PC-3 (cell line): ENCODE measurements around the gene SLC12A5.

Experiments
- EZH2 ChIP-seq: fragments of 300-600 bp; sonication (generic); IDR thresholded peaks from one replicate; pipeline ENCODE4 v1.6.1; 2017; ENCODE audit warnings: antibody characterized with exemption, mild to moderate bottlenecking, low read length; ENCODE audit not compliant: unreplicated experiment
- EZH2phosphoT487 ChIP-seq: fragments of 300-600 bp; sonication (generic); IDR thresholded peaks from 2 replicates; pipeline ENCODE4 v1.6.1; 2018; ENCODE audit warnings: mild to moderate bottlenecking, antibody characterized with exemption, low read length, borderline replicate concordance
- TF ChIP-seq, protein P1 (sequence below): fragments of 300-600 bp; sonication (generic); conservative IDR thresholded peaks from 2 replicates; pipeline ENCODE4 v1.5.1; 2017; ENCODE audit warnings: antibody characterized with exemption, low read depth, mild to moderate bottlenecking, low read length

DNA sequence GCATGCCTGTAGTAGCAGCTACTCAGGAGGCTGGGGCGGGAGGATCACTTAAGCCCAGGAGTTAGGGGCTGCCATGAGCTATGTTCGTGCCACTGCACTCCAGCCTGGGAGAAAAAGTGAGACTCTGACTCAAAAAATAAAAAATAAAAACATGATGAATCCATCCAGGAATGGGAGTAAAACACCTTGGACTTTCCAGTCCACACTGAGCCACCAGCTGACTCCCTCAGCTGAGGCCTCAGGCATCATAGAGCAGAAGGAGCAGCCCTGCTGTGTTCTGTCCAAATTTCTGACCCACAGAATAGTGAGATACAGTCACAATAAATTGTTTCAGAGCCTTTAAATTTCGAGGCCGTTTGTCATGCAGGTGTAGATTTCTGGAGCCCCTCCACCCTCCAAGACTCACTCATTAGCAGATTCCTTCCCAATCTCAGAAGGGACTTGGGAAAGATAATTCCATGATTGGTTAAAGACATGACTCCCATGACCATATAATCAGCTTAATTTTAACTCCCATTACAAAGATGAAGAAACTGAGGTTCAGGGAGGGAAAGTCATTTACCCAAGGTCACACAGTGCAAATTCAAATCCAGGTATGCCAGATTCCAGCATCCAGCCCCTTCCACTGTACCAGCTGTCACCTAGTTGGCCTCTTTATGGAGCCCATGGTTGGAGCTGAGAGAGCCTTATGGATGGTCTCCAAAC is 29.3 kb upstream of the SLC12A5 start:
- TF ChIP-seq EZH2 = no peak
- TF ChIP-seq, protein P1, sequence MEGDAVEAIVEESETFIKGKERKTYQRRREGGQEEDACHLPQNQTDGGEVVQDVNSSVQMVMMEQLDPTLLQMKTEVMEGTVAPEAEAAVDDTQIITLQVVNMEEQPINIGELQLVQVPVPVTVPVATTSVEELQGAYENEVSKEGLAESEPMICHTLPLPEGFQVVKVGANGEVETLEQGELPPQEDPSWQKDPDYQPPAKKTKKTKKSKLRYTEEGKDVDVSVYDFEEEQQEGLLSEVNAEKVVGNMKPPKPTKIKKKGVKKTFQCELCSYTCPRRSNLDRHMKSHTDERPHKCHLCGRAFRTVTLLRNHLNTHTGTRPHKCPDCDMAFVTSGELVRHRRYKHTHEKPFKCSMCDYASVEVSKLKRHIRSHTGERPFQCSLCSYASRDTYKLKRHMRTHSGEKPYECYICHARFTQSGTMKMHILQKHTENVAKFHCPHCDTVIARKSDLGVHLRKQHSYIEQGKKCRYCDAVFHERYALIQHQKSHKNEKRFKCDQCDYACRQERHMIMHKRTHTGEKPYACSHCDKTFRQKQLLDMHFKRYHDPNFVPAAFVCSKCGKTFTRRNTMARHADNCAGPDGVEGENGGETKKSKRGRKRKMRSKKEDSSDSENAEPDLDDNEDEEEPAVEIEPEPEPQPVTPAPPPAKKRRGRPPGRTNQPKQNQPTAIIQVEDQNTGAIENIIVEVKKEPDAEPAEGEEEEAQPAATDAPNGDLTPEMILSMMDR = no peak
- TF ChIP-seq EZH2phosphoT487 = no peak
